ENCODE measurements around the gene RUVBL1.

- TF ChIP-seq EZH2 (IDR thresholded peaks at IDR 0.05; ENCODE audit: insufficient read depth, poor library complexity, severe bottlenecking) (no peak), EZH2phosphoT487 (IDR thresholded peaks at IDR 0.05; ENCODE audit: insufficient read depth, low read depth) (no peak)
Measured at GRCh38 chr3:128084675-128085021, 39.0 kb downstream of the RUVBL1 start.
